CD1c-positive myeloid dendritic cell (primary cell): Measurements from ENCODE around the gene ECHDC3.

ENCODE experiments used
- DNase-seq: peaks from one replicate; pipeline ENCODE4 v3.0.0-alpha.2; 2016; ENCODE audit errors: extremely low spot score

The ECHDC3 gene

GRCh38 chr10:11746883-11747539 is 4.8 kb downstream of the ECHDC3 start:
- DNase-seq = peak; percentile 77

GRCh38 chr10:11748866-11749265 is 6.7 kb downstream of the ECHDC3 start:
- no peak for DNase-seq

DNA sequence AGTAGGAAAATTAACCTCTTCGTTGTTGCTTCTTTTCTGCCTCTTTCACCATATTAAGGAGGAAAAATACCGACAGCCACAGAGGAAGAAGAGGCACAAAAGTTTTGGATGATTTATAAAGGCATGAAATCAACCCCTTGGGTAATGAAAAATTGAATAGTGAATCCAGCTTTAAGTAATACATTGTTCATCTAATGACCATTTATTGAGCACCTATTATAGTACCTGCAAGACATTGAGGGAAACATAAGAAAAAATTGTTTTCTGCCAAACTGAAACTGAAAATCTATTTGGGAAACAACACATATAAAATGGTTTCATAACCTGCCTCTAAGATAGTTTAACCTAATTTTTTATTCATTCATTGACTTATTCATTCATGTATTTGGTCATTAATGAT is 8.2 kb downstream of the ECHDC3 start:
- no peak for DNase-seq

- DNase-seq = no peak
These were observed 12.0 kb downstream of the ECHDC3 start for GRCh38 chr10:11754173-11754572.

- no peak for DNase-seq
These were observed 12.4 kb downstream of the ECHDC3 start for GRCh38 chr10:11754620-11755019.

DNA sequence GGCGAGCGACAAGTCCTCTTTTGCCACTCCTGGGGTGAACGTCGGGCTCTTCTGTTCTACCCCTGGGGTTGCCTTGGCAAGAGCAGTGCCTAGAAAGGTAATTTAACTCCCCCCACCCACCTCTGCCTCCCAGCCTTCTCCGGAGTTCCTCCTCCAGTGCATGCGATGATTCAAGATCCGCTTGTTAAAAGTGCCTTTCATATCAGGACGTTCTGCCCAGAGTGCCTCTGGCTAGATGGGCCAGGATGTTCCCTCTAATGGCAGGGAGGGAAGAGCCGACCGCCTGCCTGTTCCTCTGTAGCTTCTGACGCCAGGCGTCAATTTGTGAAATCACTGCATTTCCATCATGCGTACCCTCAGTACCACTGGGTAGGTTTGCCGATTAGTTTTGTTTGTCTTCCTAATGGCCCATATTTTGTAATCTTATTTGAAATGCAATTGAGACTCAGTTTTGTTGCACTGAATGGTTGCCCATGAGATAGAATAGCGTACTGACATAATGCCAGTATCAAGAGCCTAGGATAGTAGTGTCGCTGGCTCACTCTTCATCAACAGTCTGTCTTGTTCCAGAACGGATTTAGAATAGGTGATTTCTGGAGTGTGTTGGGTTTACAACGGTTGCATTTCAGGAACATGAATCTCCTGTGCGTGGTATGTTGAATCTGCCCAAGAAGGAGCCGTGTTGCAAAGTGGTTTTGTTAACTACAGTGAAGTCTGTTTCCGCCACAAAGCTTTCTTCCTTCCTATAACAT is 13.5 kb downstream of the ECHDC3 start:
- no peak for DNase-seq

DNA sequence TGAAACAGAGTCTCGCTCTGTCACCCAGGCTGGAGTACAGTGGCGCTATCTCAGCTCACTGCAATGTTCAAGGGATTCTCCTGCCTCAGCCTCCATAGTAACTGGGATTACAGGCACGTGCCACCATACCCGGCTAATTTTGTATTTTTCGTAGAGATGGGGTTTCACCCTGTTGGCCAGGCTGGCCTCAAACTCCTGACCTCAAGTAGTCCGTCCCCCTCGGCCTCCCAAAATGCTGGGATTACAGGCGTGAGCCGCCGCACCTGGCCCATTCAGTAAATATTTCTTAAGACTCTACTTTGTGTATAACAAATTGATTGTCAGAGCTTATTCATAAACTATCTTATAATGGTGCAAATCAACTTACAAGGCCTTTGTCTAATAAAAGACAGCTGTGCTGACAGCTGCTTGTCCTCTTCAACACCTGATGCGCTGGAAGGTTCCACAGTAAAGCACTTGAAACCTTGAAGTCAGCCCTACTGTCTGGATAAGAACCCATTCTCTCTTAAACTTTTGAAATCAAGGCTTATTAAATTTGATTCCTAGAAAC is 14.7 kb downstream of the ECHDC3 start:
- DNase-seq = no peak

DNA sequence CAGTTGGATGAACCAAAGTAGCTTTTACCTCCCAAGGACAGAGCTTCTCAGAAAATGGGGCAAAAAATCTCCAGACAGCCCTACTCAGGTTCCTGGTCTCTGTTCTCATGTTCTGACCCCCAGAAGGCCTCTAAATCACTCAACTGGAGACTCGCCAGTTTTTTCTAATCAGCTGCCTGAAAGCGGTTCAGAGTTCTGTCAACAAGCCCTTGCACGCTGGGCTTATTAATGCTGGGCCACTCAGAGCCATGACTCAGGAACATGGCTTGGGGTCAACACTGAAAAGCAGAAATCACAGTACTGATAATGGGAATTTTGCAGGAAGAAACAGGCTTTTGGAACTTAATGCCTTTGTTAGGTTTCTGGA is 15.3 kb downstream of the ECHDC3 start:
- DNase-seq = peak; percentile 5

DNA sequence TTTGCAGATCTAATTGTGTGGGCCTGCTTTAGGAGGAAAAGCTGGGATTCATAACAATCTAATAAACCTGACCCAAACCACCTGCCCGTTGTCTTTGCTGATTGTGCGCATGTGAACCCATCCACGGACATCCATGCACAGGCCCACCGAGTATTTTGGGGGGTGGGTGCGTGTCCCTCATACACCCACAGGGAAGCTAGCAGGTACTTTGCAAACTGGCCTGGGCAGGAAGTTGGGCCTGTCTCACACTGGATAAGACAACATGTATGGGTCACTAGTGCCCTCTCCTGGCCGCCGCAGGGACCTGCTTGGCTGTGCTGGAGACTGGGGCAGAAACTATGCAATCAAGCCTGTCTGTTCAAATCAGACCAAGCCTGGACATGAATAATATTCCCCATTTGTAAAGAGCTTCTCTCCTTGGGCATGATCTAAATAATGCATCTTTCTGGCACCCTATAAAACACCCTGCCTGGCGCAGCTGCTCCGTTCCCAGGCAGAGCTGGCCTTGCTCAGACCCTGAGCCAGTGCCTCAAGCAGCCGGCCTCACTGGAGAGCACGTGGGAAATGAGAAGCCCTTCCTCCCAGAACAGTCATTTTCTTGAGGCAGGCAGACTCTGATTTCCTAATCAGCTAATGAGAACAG is 15.8 kb downstream of the ECHDC3 start:
- DNase-seq = peak; percentile 78

GRCh38 chr10:11758527-11759236 is 16.5 kb downstream of the ECHDC3 start:
- DNase-seq = no peak

GRCh38 chr10:11759347-11759746 is 17.2 kb downstream of the ECHDC3 start:
- DNase-seq = no peak

DNA sequence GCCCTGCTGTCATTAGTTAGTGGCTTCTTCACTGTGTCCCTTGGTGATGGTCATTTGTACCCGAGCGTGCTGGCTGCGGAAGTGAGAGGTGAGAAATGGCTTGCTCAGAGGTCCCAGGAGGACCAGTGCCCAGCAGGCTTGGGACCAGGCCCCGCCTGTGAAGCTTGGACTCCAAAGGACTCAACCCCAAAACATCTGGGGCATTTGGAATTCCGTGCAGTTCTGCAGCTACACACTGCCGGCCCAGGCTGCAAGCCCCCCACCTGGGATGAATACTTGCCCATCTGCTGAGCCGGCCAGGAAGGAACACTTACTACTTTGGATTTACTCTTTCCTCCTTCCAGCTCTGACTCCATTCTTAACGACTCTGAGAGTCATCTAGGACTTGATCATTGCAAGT is 18.0 kb downstream of the ECHDC3 start:
- no peak for DNase-seq

DNA sequence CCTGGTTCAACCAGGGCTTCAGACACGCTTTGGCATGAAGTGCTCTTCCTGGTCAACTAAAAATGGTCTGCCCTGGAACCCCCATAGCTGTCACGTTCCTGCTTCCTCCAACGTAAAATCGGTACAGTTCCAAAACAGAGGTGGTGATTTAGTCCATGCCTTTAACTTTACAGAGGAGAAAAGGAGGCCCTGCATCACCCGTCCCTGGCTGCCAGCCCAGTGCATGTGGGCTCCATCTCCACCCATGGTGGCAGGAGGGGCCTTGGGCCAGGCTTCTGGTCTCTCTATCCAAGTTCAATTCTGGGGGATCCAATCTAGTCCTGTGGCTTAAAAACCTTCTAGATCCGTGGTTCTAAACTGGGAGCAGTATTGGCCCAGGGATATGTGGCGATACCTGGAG is 18.7 kb downstream of the ECHDC3 start:
- DNase-seq = no peak

- DNase-seq = no peak
These were observed 19.2 kb downstream of the ECHDC3 start for GRCh38 chr10:11761431-11761830.

- no peak for DNase-seq
These were observed 20.7 kb downstream of the ECHDC3 start for GRCh38 chr10:11762706-11763500.

DNA sequence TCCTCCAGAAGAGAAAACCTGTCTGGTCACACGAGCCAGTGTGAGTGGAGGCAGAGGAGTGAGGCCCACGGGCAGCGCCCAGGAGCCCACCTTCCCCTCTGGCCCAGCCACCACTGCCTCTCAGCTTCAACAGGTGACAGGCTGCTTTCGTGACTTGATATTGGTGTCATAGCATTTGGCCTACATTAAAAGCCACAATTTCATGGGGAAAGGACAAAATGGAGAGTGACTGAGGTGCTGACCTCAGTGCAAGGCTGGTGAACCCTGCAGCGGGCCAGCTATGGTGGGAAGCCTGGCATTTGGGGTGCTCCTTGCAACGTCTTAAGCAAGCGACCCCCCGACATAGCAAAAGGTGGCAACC is 21.3 kb downstream of the ECHDC3 start:
- DNase-seq = no peak

DNA sequence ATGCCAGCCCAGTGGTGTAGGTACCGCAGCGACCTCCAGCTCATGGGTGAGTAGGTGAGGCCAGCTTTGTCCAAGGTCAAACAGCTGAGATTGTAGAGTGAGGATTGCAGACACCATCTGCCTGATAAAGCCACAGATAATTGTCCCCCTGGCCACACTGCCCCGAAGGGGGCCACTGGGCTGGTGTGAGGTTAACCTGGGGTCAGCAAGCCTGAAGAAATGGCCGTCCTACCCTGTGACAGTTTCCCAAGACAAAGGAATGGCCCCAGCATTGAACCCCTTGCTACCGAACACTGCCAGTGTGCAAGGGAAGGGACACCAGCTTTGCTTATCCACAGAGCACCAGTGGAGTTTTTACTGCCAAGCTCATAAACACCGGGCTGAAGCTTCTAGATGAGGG is 23.0 kb downstream of the ECHDC3 start:
- DNase-seq = no peak

DNA sequence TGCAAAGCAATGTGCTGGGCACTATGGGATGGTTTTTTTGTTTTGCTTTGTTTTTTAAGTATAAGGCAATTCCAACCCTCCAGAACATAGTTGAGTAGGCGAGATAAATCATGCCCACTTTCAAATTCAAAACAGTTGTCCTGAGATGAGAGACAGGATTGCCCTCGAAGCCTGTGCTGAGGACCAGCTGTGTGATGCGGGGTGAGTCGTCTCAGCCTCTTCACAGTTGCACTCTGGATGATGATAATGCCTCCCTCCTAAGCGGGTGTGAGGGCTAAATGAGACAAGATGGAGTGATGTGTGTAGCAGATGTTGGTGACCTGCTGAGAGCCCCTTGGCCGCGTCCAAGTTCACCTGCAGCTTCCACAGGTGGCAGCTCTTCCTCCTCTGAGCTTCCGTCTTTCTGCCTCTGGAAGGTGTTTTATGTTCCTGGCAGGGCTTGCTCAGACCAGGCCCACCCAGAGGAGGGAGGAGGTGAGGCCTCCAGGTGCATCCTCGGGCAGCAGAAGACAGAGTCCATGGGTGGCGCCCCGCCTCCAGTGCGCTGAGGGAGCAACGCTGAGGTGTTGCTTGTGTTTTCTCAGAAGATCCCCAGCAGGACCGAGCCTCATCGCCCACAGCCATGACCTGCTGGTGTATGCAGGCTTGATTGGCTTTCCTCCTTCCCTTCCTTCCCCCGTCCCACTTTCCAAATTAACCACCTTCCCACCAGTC is 30.6 kb downstream of the ECHDC3 start:
- DNase-seq = no peak

DNA sequence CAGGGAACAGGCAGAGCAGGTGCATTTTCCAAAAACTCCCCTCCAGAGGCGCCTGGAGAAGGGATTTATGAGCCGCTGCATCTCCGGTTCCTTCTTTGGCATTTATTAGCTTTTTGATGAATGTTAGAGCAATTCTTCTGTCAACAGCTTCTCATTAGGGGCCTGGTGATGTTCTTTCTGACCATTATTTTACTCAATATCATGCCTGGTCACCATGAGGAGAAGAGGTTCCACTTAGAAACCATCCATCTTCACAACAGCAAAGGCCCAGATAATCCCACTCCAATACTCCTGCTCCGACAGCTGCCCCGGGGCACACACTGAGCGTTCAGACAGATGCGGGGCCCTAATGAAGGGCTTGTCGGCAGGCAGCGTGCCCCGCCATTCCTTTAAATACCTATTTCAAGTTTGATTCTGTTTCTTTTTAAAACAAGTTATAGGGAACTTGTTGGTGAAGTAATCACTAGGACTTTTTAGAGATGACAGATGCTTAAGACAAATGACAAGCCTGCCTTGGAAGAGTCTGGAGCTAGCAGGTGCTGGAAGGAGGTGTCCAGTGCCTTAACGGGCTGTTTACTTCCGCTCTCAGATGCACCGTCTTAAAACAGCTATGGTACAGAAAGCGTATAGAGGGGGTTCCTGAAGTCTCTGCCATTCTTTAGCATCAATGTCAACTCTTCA is 31.7 kb downstream of the ECHDC3 start:
- no peak for DNase-seq

DNA sequence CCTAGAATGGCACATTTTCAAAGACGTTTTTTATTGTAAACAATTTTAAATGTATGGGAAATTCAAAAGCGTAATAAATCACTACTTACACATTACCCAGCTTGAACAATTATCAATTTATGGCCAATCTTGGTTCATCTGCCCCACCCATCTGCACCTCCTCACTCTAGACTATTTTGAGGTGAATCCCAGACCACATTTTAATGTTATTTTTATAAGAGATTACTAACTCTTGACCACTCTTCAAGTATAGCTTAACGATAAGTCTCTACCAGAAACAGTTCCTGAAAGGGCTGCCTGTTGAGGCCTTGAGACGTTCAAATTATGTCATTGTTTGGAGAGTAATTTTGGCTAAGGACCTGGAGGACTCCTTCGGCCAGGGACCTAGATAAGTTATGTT is 33.2 kb downstream of the ECHDC3 start:
- no peak for DNase-seq
